Measurements from ENCODE around the gene ZNF431. TPM values are rescaled to one million over a fixed set of nuclear protein-coding genes. Genes with fewer than 3 reads are reported as not detected.

ZNF431 gene
- total and polyA plus RNA-seq, 9 donors = 12.3 to 24.6 (median 17.1) TPM

GRCh38 chr19:21117041-21117907 lies 24.6 kb upstream of the ZNF431 start:
- Histone ChIP-seq H3K4me3 (ENCODE audit: low read length) (no peak overlapping the region), H3K4me1 (ENCODE audit: control insufficient read depth, insufficient read depth, low read length) (no peaks in the 10 kb centered on the region), H3K36me3 (ENCODE audit: control insufficient read depth, insufficient read depth, low read length) (peaks cover 8% of the 10 kb centered on the region), H3K9me3 (replicated peaks; ENCODE audit: control insufficient read depth, low read depth, low read length) (peaks cover 6% of the 10 kb centered on the region), H3K27ac (ENCODE audit: low read length) (no peak overlapping the region), H3K27me3 (ENCODE audit: control insufficient read depth, insufficient read depth, low read length) (no peaks in the 10 kb centered on the region)
- DNase-seq = no peak
- WGBS (ENCODE audit: insufficient coverage) = no CpG with 5 or more reads among the region's 2 CpGs

- Histone ChIP-seq H3K27me3 (ENCODE audit: control insufficient read depth, insufficient read depth, low read length) (no peaks in the 10 kb centered on the region), H3K4me3 (ENCODE audit: low read length) (no peak overlapping the region), H3K36me3 (ENCODE audit: control insufficient read depth, insufficient read depth, low read length) (no peaks in the 10 kb centered on the region), H3K9me3 (replicated peaks; ENCODE audit: control insufficient read depth, low read depth, low read length) (no peaks in the 10 kb centered on the region), H3K4me1 (ENCODE audit: control insufficient read depth, insufficient read depth, low read length) (no peaks in the 10 kb centered on the region), H3K27ac (ENCODE audit: low read length) (no peak overlapping the region)
- no peak for DNase-seq
These were observed 15.8 kb upstream of the ZNF431 start for GRCh38 chr19:21126078-21126477.

GRCh38 chr19:21127001-21127400 lies 14.8 kb upstream of the ZNF431 start:
- no peaks in the 10 kb centered on the region for H3K4me1 ChIP-seq (ENCODE audit: control insufficient read depth, insufficient read depth, low read length)
- H3K27me3 ChIP-seq (ENCODE audit: control insufficient read depth, insufficient read depth, low read length) = no peaks in the 10 kb centered on the region
- no CpG with 5 or more reads among the region's 2 CpGs for WGBS (ENCODE audit: insufficient coverage)
- DNase-seq = no peak
- no peak overlapping the region for H3K4me3 ChIP-seq (ENCODE audit: low read length)
- no peak overlapping the region for H3K27ac ChIP-seq (ENCODE audit: low read length)
- H3K36me3 ChIP-seq (ENCODE audit: control insufficient read depth, insufficient read depth, low read length) = no peaks in the 10 kb centered on the region
- H3K9me3 ChIP-seq (replicated peaks; ENCODE audit: control insufficient read depth, low read depth, low read length) = no peaks in the 10 kb centered on the region

GRCh38 chr19:21127898-21128297 lies 13.9 kb upstream of the ZNF431 start:
- no peaks in the 10 kb centered on the region for H3K27me3 ChIP-seq (ENCODE audit: control insufficient read depth, insufficient read depth, low read length)
- no peak overlapping the region for H3K27ac ChIP-seq (ENCODE audit: low read length)
- no CpG with 5 or more reads among the region's 4 CpGs for WGBS (ENCODE audit: insufficient coverage)
- no peaks in the 10 kb centered on the region for H3K36me3 ChIP-seq (ENCODE audit: control insufficient read depth, insufficient read depth, low read length)
- no peak overlapping the region for H3K4me3 ChIP-seq (ENCODE audit: low read length)
- no peaks in the 10 kb centered on the region for H3K9me3 ChIP-seq (replicated peaks; ENCODE audit: control insufficient read depth, low read depth, low read length)
- no peaks in the 10 kb centered on the region for H3K4me1 ChIP-seq (ENCODE audit: control insufficient read depth, insufficient read depth, low read length)
- DNase-seq = no peak

GRCh38 chr19:21128901-21129698 lies 12.7 kb upstream of the ZNF431 start:
- Histone ChIP-seq H3K4me3 (ENCODE audit: low read length) (no peak overlapping the region), H3K4me1 (ENCODE audit: control insufficient read depth, insufficient read depth, low read length) (no peaks in the 10 kb centered on the region), H3K27me3 (ENCODE audit: control insufficient read depth, insufficient read depth, low read length) (no peaks in the 10 kb centered on the region), H3K9me3 (replicated peaks; ENCODE audit: control insufficient read depth, low read depth, low read length) (no peaks in the 10 kb centered on the region), H3K27ac (ENCODE audit: low read length) (no peak overlapping the region), H3K36me3 (ENCODE audit: control insufficient read depth, insufficient read depth, low read length) (no peaks in the 10 kb centered on the region)
- 77% methylated on average over 3 of the region's 6 CpGs for WGBS (ENCODE audit: insufficient coverage)
- no peak for DNase-seq

GRCh38 chr19:21130097-21130775 lies 11.6 kb upstream of the ZNF431 start:
- no peaks in the 10 kb centered on the region for H3K27me3 ChIP-seq (ENCODE audit: control insufficient read depth, insufficient read depth, low read length)
- no peak overlapping the region for H3K27ac ChIP-seq (ENCODE audit: low read length)
- H3K4me1 ChIP-seq (ENCODE audit: control insufficient read depth, insufficient read depth, low read length) = no peaks in the 10 kb centered on the region
- no peak overlapping the region for H3K4me3 ChIP-seq (ENCODE audit: low read length)
- WGBS (ENCODE audit: insufficient coverage) = 80% methylated on average over 3 of the region's 3 CpGs
- DNase-seq = no peak
- no peaks in the 10 kb centered on the region for H3K36me3 ChIP-seq (ENCODE audit: control insufficient read depth, insufficient read depth, low read length)
- H3K9me3 ChIP-seq (replicated peaks; ENCODE audit: control insufficient read depth, low read depth, low read length) = no peaks in the 10 kb centered on the region

- Histone ChIP-seq H3K4me1 (ENCODE audit: control insufficient read depth, insufficient read depth, low read length) (no peaks in the 10 kb centered on the region), H3K27me3 (ENCODE audit: control insufficient read depth, insufficient read depth, low read length) (no peaks in the 10 kb centered on the region), H3K4me3 (ENCODE audit: low read length) (no peak overlapping the region), H3K27ac (ENCODE audit: low read length) (no peak overlapping the region), H3K9me3 (replicated peaks; ENCODE audit: control insufficient read depth, low read depth, low read length) (no peaks in the 10 kb centered on the region), H3K36me3 (ENCODE audit: control insufficient read depth, insufficient read depth, low read length) (no peaks in the 10 kb centered on the region)
- no peak for DNase-seq
- 40% methylated on average over 1 of the region's 1 CpG for WGBS (ENCODE audit: insufficient coverage)
These were observed 8.2 kb upstream of the ZNF431 start for GRCh38 chr19:21133633-21134032.

GRCh38 chr19:21134934-21135366 lies 6.9 kb upstream of the ZNF431 start:
- Histone ChIP-seq H3K4me1 (ENCODE audit: control insufficient read depth, insufficient read depth, low read length) (no peaks in the 10 kb centered on the region), H3K27ac (ENCODE audit: low read length) (no peak overlapping the region), H3K27me3 (ENCODE audit: control insufficient read depth, insufficient read depth, low read length) (no peaks in the 10 kb centered on the region), H3K9me3 (replicated peaks; ENCODE audit: control insufficient read depth, low read depth, low read length) (no peaks in the 10 kb centered on the region), H3K4me3 (ENCODE audit: low read length) (no peak overlapping the region), H3K36me3 (ENCODE audit: control insufficient read depth, insufficient read depth, low read length) (no peaks in the 10 kb centered on the region)
- 88% methylated on average over 1 of the region's 2 CpGs for WGBS (ENCODE audit: insufficient coverage)
- DNase-seq = no peak

GRCh38 chr19:21135433-21135832 lies 6.4 kb upstream of the ZNF431 start:
- no peak overlapping the region for H3K4me3 ChIP-seq (ENCODE audit: low read length)
- H3K9me3 ChIP-seq (replicated peaks; ENCODE audit: control insufficient read depth, low read depth, low read length) = no peaks in the 10 kb centered on the region
- no peaks in the 10 kb centered on the region for H3K27me3 ChIP-seq (ENCODE audit: control insufficient read depth, insufficient read depth, low read length)
- H3K4me1 ChIP-seq (ENCODE audit: control insufficient read depth, insufficient read depth, low read length) = no peaks in the 10 kb centered on the region
- no peak for DNase-seq
- 100% methylated on average over 1 of the region's 8 CpGs for WGBS (ENCODE audit: insufficient coverage)
- H3K27ac ChIP-seq (ENCODE audit: low read length) = no peak overlapping the region
- H3K36me3 ChIP-seq (ENCODE audit: control insufficient read depth, insufficient read depth, low read length) = no peaks in the 10 kb centered on the region

- H3K27ac ChIP-seq (ENCODE audit: low read length) = no peak overlapping the region
- H3K36me3 ChIP-seq (ENCODE audit: control insufficient read depth, insufficient read depth, low read length) = no peaks in the 10 kb centered on the region
- peaks cover 5% of the 10 kb centered on the region for H3K4me1 ChIP-seq (ENCODE audit: control insufficient read depth, insufficient read depth, low read length)
- H3K27me3 ChIP-seq (ENCODE audit: control insufficient read depth, insufficient read depth, low read length) = no peaks in the 10 kb centered on the region
- no peak for DNase-seq
- H3K9me3 ChIP-seq (replicated peaks; ENCODE audit: control insufficient read depth, low read depth, low read length) = no peaks in the 10 kb centered on the region
- H3K4me3 ChIP-seq (ENCODE audit: low read length) = no peak overlapping the region
These were observed 3.7 kb upstream of the ZNF431 start for GRCh38 chr19:21138130-21138529.
